Upper lobe of left lung (tissue), 6 donors: Measurements from ENCODE around the gene MAD1L1. TPM values are rescaled to one million over a fixed set of nuclear protein-coding genes. Genes with fewer than 3 reads are reported as not detected.

Experiments
- ATAC-seq, 2 donors: fragments of 200-7000 bp; cut with Tn5 transposase; one replicate each; pipeline ENCODE4 v1.9.1; 2022; ENCODE audit warnings: mild to moderate bottlenecking in 2 of 2, moderate library complexity in 2 of 2; ENCODE audit not compliant: low FRiP score in 2 of 2
- DNase-seq, 2 donors: peaks; one replicate each; pipeline ENCODE4 v3.0.0-alpha.2; 2019 to 2020
- H3K27ac ChIP-seq, 4 donors: fragments of 200-600 bp; sonication (generic); one replicate each; pipeline ENCODE4 v1.5.1; 2016 to 2019
- H3K27me3 ChIP-seq, 4 donors: fragments of 200-600 bp; sonication (generic); one replicate each; pipeline ENCODE4 v1.5.1; 2017 to 2019
- H3K36me3 ChIP-seq, 4 donors: fragments of 200-600 bp; sonication (generic); one replicate each; pipeline ENCODE4 v1.5.1; 2016 to 2019
- H3K4me1 ChIP-seq, 4 donors: fragments of 200-600 bp; sonication (generic); one replicate each; pipeline ENCODE4 v1.5.1; 2018 to 2019
- H3K4me3 ChIP-seq, 4 donors: fragments of 200-600 bp; sonication (generic); one replicate each; pipeline ENCODE4 v1.5.1; 2017 to 2019; ENCODE audit warnings: mild to moderate bottlenecking in 2 of 4, moderate library complexity in 1 of 4
- H3K9me3 ChIP-seq, 4 donors: fragments of 200-600 bp; sonication (generic); one replicate each; pipeline ENCODE4 v1.5.1; 2018 to 2019
- CTCF ChIP-seq, 6 experiments: fragments of 450-650 bp in 4 of 6; fragments of 200-600 bp in 2 of 6; sonication (generic) in 2 of 6; IDR thresholded peaks; one replicate each; pipeline ENCODE4 v1.5.1; 2016 to 2019; ENCODE audit warnings: antibody characterized with exemption in 6 of 6
- EP300 ChIP-seq, 4 donors: sonication (generic); formaldehyde crosslinking; IDR thresholded peaks; one replicate each; pipeline ENCODE4 v1.5.1; 2017; ENCODE audit warnings: antibody characterized with exemption in 4 of 4, control low read depth in 2 of 4
- POLR2A ChIP-seq, 4 donors: fragments of 450-650 bp; IDR thresholded peaks; one replicate each; pipeline ENCODE4 v1.5.1; 2016 to 2017; ENCODE audit warnings: antibody characterized with exemption in 4 of 4, mild to moderate bottlenecking in 2 of 4
- POLR2AphosphoS5 ChIP-seq, 2 donors: sonication (generic); formaldehyde crosslinking; IDR thresholded peaks; one replicate each; pipeline ENCODE4 v1.5.1; 2017; ENCODE audit warnings: antibody characterized with exemption in 2 of 2
- WGBS, 2 donors: methylation state at CpG; one replicate each; pipeline ENCODE4 v1.1.5; 2017 to 2018; 5-methylcytosine and 5-hydroxymethylcytosine counted together
- total RNA-seq, 6 donors: library from RNA; depleted of rRNA in 4 of 6; stranded (reverse); fragments of >200 nt in 4 of 6; gene quantifications; one replicate each; pipeline versions ENCODE4 v1.1.0 to v1.2.1, GENCODE V29; 2016 to 2021
- donor health status: DM: no; HTN: no; CAD: no; lungs with moderate emphysema.
- donor health status: DM: no; HTN: yes; CAD: no; lungs with severe emphysema.

Gene MAD1L1
- total RNA-seq, 6 donors from 2014 or later: 40.6 to 364 (median 65.6) TPM

GRCh38 chr7:2131800-2132199, 100.9 kb downstream of the MAD1L1 start:
- Histone ChIP-seq H3K4me3 (no peak overlapping the region), H3K27me3 (no peaks in the 10 kb centered on the region), H3K9me3 (no peaks in the 10 kb centered on the region), H3K36me3 (peaks cover 0 to 16% (median 8%) of the 10 kb centered on the region in 4 donors), H3K27ac (no peak overlapping the region), H3K4me1 (no peaks in the 10 kb centered on the region)
- ATAC-seq (no peak), DNase-seq (peak in 1 of 2 donors; percentile 43)
- 91 to 96% methylated on average over 7 to 10 of the region's 10 CpGs for WGBS, 2 donors
- TF ChIP-seq POLR2AphosphoS5 (IDR thresholded peaks at IDR 0.05) (no peak), EP300 (IDR thresholded peaks at IDR 0.05) (no peak), CTCF (IDR thresholded peaks at IDR 0.05) (no peak), POLR2A (IDR thresholded peaks at IDR 0.05) (no peak)

GRCh38 chr7:2131341-2131740, 101.4 kb downstream of the MAD1L1 start:
- Histone ChIP-seq H3K27me3 (no peaks in the 10 kb centered on the region), H3K9me3 (no peaks in the 10 kb centered on the region), H3K36me3 (peaks cover 0 to 15% (median 7%) of the 10 kb centered on the region in 4 donors), H3K4me3 (no peak overlapping the region), H3K27ac (no peak overlapping the region), H3K4me1 (no peaks in the 10 kb centered on the region)
- 82 to 92% methylated on average over 6 to 8 of the region's 8 CpGs for WGBS, 2 donors
- TF ChIP-seq POLR2A (IDR thresholded peaks at IDR 0.05) (no peak), CTCF (IDR thresholded peaks at IDR 0.05) (no peak), POLR2AphosphoS5 (IDR thresholded peaks at IDR 0.05) (no peak), EP300 (IDR thresholded peaks at IDR 0.05) (no peak)
- ATAC-seq (no peak), DNase-seq (no peak)

- no peaks in the 10 kb centered on the region for H3K9me3 ChIP-seq
- DNase-seq (peak in 1 of 2 donors; percentile 62), ATAC-seq (no peak)
- H3K27ac ChIP-seq: no peak overlapping the region
- TF ChIP-seq CTCF (IDR thresholded peaks at IDR 0.05): no peak
- TF ChIP-seq EP300 (IDR thresholded peaks at IDR 0.05): no peak
- TF ChIP-seq POLR2AphosphoS5 (IDR thresholded peaks at IDR 0.05): no peak
- no peak for TF ChIP-seq POLR2A (IDR thresholded peaks at IDR 0.05)
- peaks cover 0 to 17% (median 5%) of the 10 kb centered on the region in 4 donors for H3K36me3 ChIP-seq
- no peaks in the 10 kb centered on the region for H3K27me3 ChIP-seq
- no peaks in the 10 kb centered on the region for H3K4me1 ChIP-seq
- 93 to 94% methylated on average over 2 to 7 of the region's 7 CpGs for WGBS, 2 donors
- H3K4me3 ChIP-seq: no peak overlapping the region
These were observed 102.7 kb downstream of the MAD1L1 start for GRCh38 chr7:2130096-2130375.

DNA sequence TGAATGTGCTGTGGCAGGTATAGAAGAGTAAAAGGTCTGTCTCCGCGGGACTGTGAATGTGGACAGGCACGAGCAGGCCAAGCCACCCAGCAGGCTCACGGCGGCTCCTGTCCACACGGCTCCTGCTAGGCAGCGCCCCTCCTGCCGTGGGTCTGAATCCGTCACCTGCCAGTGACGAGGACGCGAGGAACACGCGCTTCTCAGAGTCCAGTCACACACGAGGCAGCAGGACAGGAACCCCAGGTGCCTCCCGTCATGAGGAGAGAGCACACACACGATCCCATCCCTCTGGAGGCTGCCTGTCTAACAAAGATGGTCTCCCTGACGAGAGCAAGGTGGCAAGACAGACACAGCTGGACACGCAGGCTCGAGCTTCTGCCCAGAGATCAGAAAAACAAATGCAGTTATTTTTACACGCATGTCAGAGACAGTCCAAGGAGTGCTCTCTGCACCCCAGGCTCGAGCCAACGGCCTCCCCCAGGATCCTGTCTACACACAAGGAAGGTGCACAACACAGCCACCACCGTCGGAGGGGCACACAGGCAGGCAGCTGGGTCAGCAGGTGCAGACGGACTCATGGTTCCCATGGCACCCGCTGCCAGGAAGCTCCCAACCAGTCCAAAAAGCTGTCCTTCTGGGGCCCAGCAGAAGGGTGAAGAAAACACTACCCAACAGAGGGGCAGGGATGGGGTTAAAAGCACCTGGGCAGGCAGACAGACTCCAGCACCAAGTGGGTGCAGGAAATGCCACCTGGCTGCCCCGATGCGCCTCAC, 103.2 kb downstream of the MAD1L1 start:
- no peak overlapping the region for H3K4me3 ChIP-seq
- no peak for ATAC-seq
- TF ChIP-seq POLR2A (IDR thresholded peaks at IDR 0.05) (no peak), EP300 (IDR thresholded peaks at IDR 0.05) (no peak), POLR2AphosphoS5 (IDR thresholded peaks at IDR 0.05) (no peak), CTCF (IDR thresholded peaks at IDR 0.05) (no peak)
- no peaks in the 10 kb centered on the region for H3K27me3 ChIP-seq
- no peaks in the 10 kb centered on the region for H3K9me3 ChIP-seq
- no peaks in the 10 kb centered on the region for H3K4me1 ChIP-seq
- WGBS, 2 donors: 93 to 94% methylated on average over 22 to 29 of the region's 29 CpGs
- DNase-seq: peak in 1 of 2 donors; percentile 48
- no peak overlapping the region for H3K27ac ChIP-seq
- peaks cover 0 to 17% (median 5%) of the 10 kb centered on the region in 4 donors for H3K36me3 ChIP-seq
